ENCODE data around the gene GABBR2. TPM values are rescaled to one million over a fixed set of nuclear protein-coding genes. Genes with fewer than 3 reads are reported as not detected.
A peak's percentile ranks its signal among the peaks of the same experiment; 100 is the strongest.

Gene GABBR2
- total and polyA plus RNA-seq, 9 of the 15 experiments (the other 6 are each of a cell fraction or from before 2014, with no cell fraction given): 0.15 to 1.9 (median 0.32) TPM

- ChIA-PET POLR2A (interaction anchor here (1.0 kb wide), 1 partner anchor 10 kb away, joined by 3 read pairs; no protein-coding TSS in a partner anchor), CTCF (ENCODE audit: low intra/inter-chr PET ratio) (no interaction called here)
- H3K4me1 ChIP-seq (replicated peaks in 1 of 2; ENCODE audit: control insufficient read depth in 2 of 2, insufficient read depth in 2 of 2, low read length in 2 of 2): no peaks in the 10 kb centered on the region
- no peaks in the 10 kb centered on the region for H3K9me1 ChIP-seq (ENCODE audit: control insufficient read depth, insufficient read depth, low read length)
- H3K9me3 ChIP-seq (replicated peaks; ENCODE audit: control insufficient read depth, insufficient read depth, low read depth, low read length): no peaks in the 10 kb centered on the region
- H4K20me1 ChIP-seq (replicated peaks; ENCODE audit: control insufficient read depth, insufficient read depth, low read length): no peaks in the 10 kb centered on the region; the same call in 1 of the 2 replicates
- no TSS peak for BruUV-seq (replicated peaks)
- TF ChIP-seq TFAP4 (CRISPR knock-in tag; IDR thresholded peaks at IDR 0.05; ENCODE audit: borderline replicate concordance): no peak
- peak; percentile 79 for TF ChIP-seq ZBTB33 (CRISPR knock-in tag; IDR thresholded peaks at IDR 0.05)
- no peak for TF ChIP-seq STAT5A (IDR thresholded peaks at IDR 0.05; ENCODE audit: borderline replicate concordance, low read length)
- TF ChIP-seq ZNF3 (CRISPR knock-in tag; IDR thresholded peaks at IDR 0.05): no peak
- no peak for ATAC-seq
- no peaks in the 10 kb centered on the region for H3K27me3 ChIP-seq (ENCODE audit: control insufficient read depth in 2 of 2, insufficient read depth in 2 of 2, low read length in 2 of 2)
- H3K36me3 ChIP-seq (ENCODE audit: control insufficient read depth, insufficient read depth, low read length): peaks cover 67% of the 10 kb centered on the region; the same call in 2 of the 3 replicates
- no peak overlapping the region for H3K9ac ChIP-seq (ENCODE audit: insufficient read depth in 1 of 2, low read depth in 2 of 2, low read length in 2 of 2)
- H3K4me3 ChIP-seq: no peak overlapping the region
- no peak for FAIRE-seq
- no peaks in the 10 kb centered on the region for H3K79me2 ChIP-seq (ENCODE audit: control insufficient read depth, insufficient read depth, low read length)
- H3K27ac ChIP-seq (ENCODE audit: extremely low read depth, low read depth, low read length): no peak overlapping the region
- in situ Hi-C loops (cut with MboI) (no loop called here), intact Hi-C loops (cut with micrococcal nuclease) (no loop called here)
- no peak for DNase-seq (ENCODE audit: extremely low read depth in 1 of 4, low spot score in 3 of 4)
- 90% methylated on average over 8 of the region's 8 CpGs for WGBS (ENCODE audit: insufficient coverage, low coverage, missing lambda C conversion rate)
- no peak overlapping the region for H3K4me2 ChIP-seq (ENCODE audit: insufficient read depth, low read length)
- H2AFZ ChIP-seq (ENCODE audit: low read depth, low read length): no peak overlapping the region
Observed at GRCh38 chr9:98740226-98740881, 31.6 kb upstream of the GABBR2 start.

Measured in K562 (cell line).